Colonic mucosa (tissue), 4 donors: ENCODE results near the gene WDR3. TPM values are rescaled to one million over a fixed set of nuclear protein-coding genes. Genes with fewer than 3 reads are reported as not detected.

Source experiments
- DNase-seq: peaks from one replicate; pipeline ENCODE4 v3.0.0-alpha.2; 2020
- H3K27ac ChIP-seq: fragments of 200-600 bp; one replicate; pipeline ENCODE4 v1.8.0; 2021
- H3K27me3 ChIP-seq: fragments of 200-600 bp; one replicate; pipeline ENCODE4 v1.8.0; 2021
- H3K36me3 ChIP-seq: fragments of 200-600 bp; one replicate; pipeline ENCODE4 v1.8.0; 2021
- H3K4me1 ChIP-seq: fragments of 200-600 bp; one replicate; pipeline ENCODE4 v1.8.0; 2021; ENCODE audit warnings: mild to moderate bottlenecking
- H3K4me3 ChIP-seq: fragments of 200-600 bp; one replicate; pipeline ENCODE4 v1.8.0; 2021
- H3K9ac ChIP-seq, 2 donors: one replicate each; pipeline ENCODE4 v1.7.0; 2013; ENCODE audit warnings: control low read depth in 2 of 2, low read depth in 2 of 2, low read length in 2 of 2
- H3K9me3 ChIP-seq: fragments of 200-600 bp; one replicate; pipeline ENCODE4 v1.8.0; 2021
- CTCF ChIP-seq: fragments of 200-600 bp; IDR thresholded peaks from one replicate; pipeline ENCODE4 v1.8.0; 2022; ENCODE audit warnings: antibody characterized with exemption, mild to moderate bottlenecking
- intact Hi-C: fragments of 100-400 bp; cut with DNase I; formaldehyde crosslinking; loops from one replicate; pipeline ENCODE4 v1.14.1; 2022
- total RNA-seq, 2 donors: library from RNA; stranded (reverse); fragmentation: NEBNext Ultra II Directional in 1 of 2; extraction: Animal tissue kit (Norgen Biotek cat#: 25700) in 1 of 2; gene quantifications; one replicate each; pipeline ENCODE4 v1.2.1, GENCODE V29; 2021
- donor health status: healthy.
- donor health status: DM: no; HTN: no; CAD: no.
- donor health status: DM: no; HTN: no; CAD: no.

WDR3 gene
- total RNA-seq, result 10 to 100 TPM in 1 of 2 donors, 1 to 10 TPM in 1; 9.2 to 20.4 TPM

GRCh38 chr1:117929343-117930172 lies at the start of gene WDR3, which contains the start of gene GDAP2:
TSS of gene WDR3 (plus strand) at chr1:117929739. CDS start at chr1:117933320, 3,581 bp downstream.
TSS of gene GDAP2 (minus strand) at chr1:117929621. CDS start at chr1:117920357, 9,264 bp downstream.
- TF ChIP-seq CTCF, result no peak
- intact Hi-C loops, result no loop called here
- peak within 1 kb of the TSS; percentile 94 for H3K27ac ChIP-seq

GRCh38 chr1:117883616-117884015 lies 45.9 kb upstream of the WDR3 start:
- Histone ChIP-seq H3K4me1 (no peaks in the 10 kb centered on the region), H3K36me3 (peaks cover 2% of the 10 kb centered on the region), H3K27ac (no peak overlapping the region), H3K9ac (no peak overlapping the region), H3K27me3 (no peaks in the 10 kb centered on the region), H3K9me3 (no peaks in the 10 kb centered on the region), H3K4me3 (no peak overlapping the region)
- DNase-seq, result no peak
- intact Hi-C loops, result no loop called here
- no peak for TF ChIP-seq CTCF

More at GRCh38 chr1:117929343-117930172, at the start of gene WDR3, which contains the start of gene GDAP2:
- peak within 1 kb of the TSS; percentile 93 for H3K4me3 ChIP-seq
- H3K27me3 ChIP-seq, result no peaks in the 10 kb centered on the region
- H3K4me1 ChIP-seq, result peaks cover 19% of the 10 kb centered on the region
- H3K9ac ChIP-seq, result peak within 1 kb of the TSS; percentile 70 to 80
- H3K9me3 ChIP-seq, result no peaks in the 10 kb centered on the region
- peak; percentile 99 for DNase-seq
- no peaks in the 10 kb centered on the region for H3K36me3 ChIP-seq

GRCh38 chr1:117886101-117886795 lies 43.3 kb upstream of the WDR3 start:
- no peak overlapping the region for H3K27ac ChIP-seq
- intact Hi-C loops, result no loop called here

GRCh38 chr1:117890452-117890851 lies 39.1 kb upstream of the WDR3 start:
- Histone ChIP-seq H3K27me3 (no peaks in the 10 kb centered on the region), H3K9me3 (no peaks in the 10 kb centered on the region), H3K9ac (no peak overlapping the region), H3K4me3 (no peak overlapping the region), H3K4me1 (no peaks in the 10 kb centered on the region), H3K27ac (no peak overlapping the region), H3K36me3 (peaks cover 5% of the 10 kb centered on the region)
- intact Hi-C loops, result no loop called here
- DNase-seq, result no peak
- no peak for TF ChIP-seq CTCF

More at GRCh38 chr1:117886101-117886795, 43.3 kb upstream of the WDR3 start:
- Histone ChIP-seq H3K27me3 (no peaks in the 10 kb centered on the region), H3K9ac (no peak overlapping the region), H3K4me1 (no peaks in the 10 kb centered on the region), H3K4me3 (no peak overlapping the region), H3K9me3 (no peaks in the 10 kb centered on the region), H3K36me3 (peaks cover 5% of the 10 kb centered on the region)
- TF ChIP-seq CTCF, result no peak
- DNase-seq, result no peak

GRCh38 chr1:117892512-117892911 lies 37.0 kb upstream of the WDR3 start:
- Histone ChIP-seq H3K27me3 (no peaks in the 10 kb centered on the region), H3K27ac (no peak overlapping the region), H3K4me3 (no peak overlapping the region), H3K36me3 (peaks cover 12% of the 10 kb centered on the region), H3K4me1 (no peaks in the 10 kb centered on the region), H3K9me3 (no peaks in the 10 kb centered on the region), H3K9ac (no peak overlapping the region)
- DNase-seq, result no peak
- TF ChIP-seq CTCF, result no peak
- intact Hi-C loops, result no loop called here
